Spleen (tissue), 11 donors: ENCODE data around the gene GRK5. TPM values are rescaled to one million over a fixed set of nuclear protein-coding genes. Genes with fewer than 3 reads are reported as not detected.
A peak's percentile ranks its signal among the peaks of the same experiment; 100 is the strongest.

Experiments used
- DNase-seq: peaks from one replicate; pipeline ENCODE4 v3.0.0-alpha.2; 2020
- H3K27ac ChIP-seq, 8 donors: fragments of 200-600 bp; sonication (generic) in 7 of 8; 1 replicate in 4 of 8; 2 replicates in 4 of 8; pipeline versions ENCODE4 v1.5.0 to v1.8.0; 2016 to 2021; ENCODE audit warnings: inconsistent platforms in 4 of 8, mild to moderate bottlenecking in 4 of 8, moderate library complexity in 1 of 8
- H3K27me3 ChIP-seq, 7 donors: fragments of 200-600 bp; sonication (generic) in 6 of 7; replicated peaks in 1 of 7; 1 replicate in 4 of 7; 2 replicates in 3 of 7; pipeline versions ENCODE4 v1.5.0 to v1.8.0; 2016 to 2021; ENCODE audit warnings: inconsistent platforms in 3 of 7, mild to moderate bottlenecking in 1 of 7
- H3K36me3 ChIP-seq, 6 donors: fragments of 200-600 bp; sonication (generic) in 5 of 6; 1 replicate in 4 of 6; 2 replicates in 2 of 6; pipeline versions ENCODE4 v1.5.0 to v1.8.0; 2016 to 2021; ENCODE audit warnings: inconsistent platforms in 2 of 6
- H3K4me1 ChIP-seq, 6 donors: fragments of 200-600 bp; sonication (generic) in 5 of 6; 1 replicate in 3 of 6; 2 replicates in 3 of 6; pipeline versions ENCODE4 v1.5.0 to v1.8.0; 2016 to 2021; ENCODE audit warnings: inconsistent platforms in 3 of 6
- H3K4me3 ChIP-seq, 8 donors: fragments of 200-600 bp; sonication (generic) in 7 of 8; 1 replicate in 4 of 8; 2 replicates in 4 of 8; pipeline versions ENCODE4 v1.5.0 to v1.8.0; 2016 to 2021; ENCODE audit warnings: inconsistent platforms in 4 of 8, mild to moderate bottlenecking in 4 of 8, moderate library complexity in 2 of 8
- H3K9me3 ChIP-seq, 8 donors: fragments of 200-600 bp; sonication (generic) in 7 of 8; 1 replicate in 4 of 8; 2 replicates in 4 of 8; pipeline versions ENCODE4 v1.5.0 to v1.8.0; 2016 to 2021; ENCODE audit warnings: inconsistent platforms in 4 of 8
- POLR2A ChIP-seq, 3 donors: fragments of 450-650 bp; IDR thresholded peaks; one replicate each; pipeline ENCODE4 v1.5.1; 2017; ENCODE audit warnings: antibody characterized with exemption in 3 of 3, mild to moderate bottlenecking in 1 of 3
- POLR2AphosphoS5 ChIP-seq, 3 donors: sonication (generic); formaldehyde crosslinking; IDR thresholded peaks; one replicate each; pipeline ENCODE4 v1.5.1; 2017; ENCODE audit warnings: antibody characterized with exemption in 3 of 3
- WGBS, 5 donors: extraction: QIAGEN DNeasy Blood & Tissue Kit in 3 of 5; methylation state at CpG; one replicate each; pipeline versions ENCODE4 v1.1.5 to v1.1.7; 2013 to 2018; 5-methylcytosine and 5-hydroxymethylcytosine counted together
- intact Hi-C: fragments of 100-400 bp; cut with DNase I; formaldehyde crosslinking; loops from one replicate; pipeline ENCODE4 v1.15.0; 2023; ENCODE audit warnings: low total_unique reads
- polyA plus RNA-seq, 3 donors: library from polyadenylated mRNA; stranded (reverse); fragments of 200-250 nt; gene quantifications; one replicate each; pipeline ENCODE4 v1.2.1, GENCODE V29; 2013
- total RNA-seq, 7 donors: library from RNA; depleted of rRNA in 3 of 7; stranded (reverse); fragments of >200 nt in 3 of 7; fragmentation: NEBNext Ultra II Directional in 4 of 7; extraction: Animal tissue kit (Norgen Biotek cat#: 25700) in 4 of 7; gene quantifications; one replicate each; pipeline versions ENCODE4 v1.1.0 to v1.2.1, GENCODE V29; 2016 to 2021
- TF ChIP-seq, protein P1 (sequence below), 11 experiments: fragments of 200-600 bp in 7 of 11; fragments of 450-650 bp in 4 of 11; sonication (generic) in 4 of 11; IDR thresholded peaks in 8 of 11; conservative IDR thresholded peaks in 3 of 11; 1 replicate in 7 of 11; 2 replicates in 4 of 11; pipeline versions ENCODE4 v1.4.0 to v1.8.0; 2016 to 2021; ENCODE audit warnings: antibody characterized with exemption in 11 of 11, inconsistent platforms in 4 of 11, mild to moderate bottlenecking in 1 of 11
- donor health status: healthy with polysubstance abuse.
- donor health status: DM: no; HTN: no; CAD: no; lungs with moderate emphysema.
- donor health status: DM: no; HTN: no; CAD: no.
- donor health status: Bipolar disorder and iron deficiency.
- donor health status: healthy.
- donor health status: DM: no; HTN: no; CAD: no.
- donor health status: DM: yes; HTN: yes; CAD: no.

The GRK5 gene
- total and polyA plus RNA-seq, 10 donors, result 15.5 to 85.2 (median 52.1) TPM

DNA sequence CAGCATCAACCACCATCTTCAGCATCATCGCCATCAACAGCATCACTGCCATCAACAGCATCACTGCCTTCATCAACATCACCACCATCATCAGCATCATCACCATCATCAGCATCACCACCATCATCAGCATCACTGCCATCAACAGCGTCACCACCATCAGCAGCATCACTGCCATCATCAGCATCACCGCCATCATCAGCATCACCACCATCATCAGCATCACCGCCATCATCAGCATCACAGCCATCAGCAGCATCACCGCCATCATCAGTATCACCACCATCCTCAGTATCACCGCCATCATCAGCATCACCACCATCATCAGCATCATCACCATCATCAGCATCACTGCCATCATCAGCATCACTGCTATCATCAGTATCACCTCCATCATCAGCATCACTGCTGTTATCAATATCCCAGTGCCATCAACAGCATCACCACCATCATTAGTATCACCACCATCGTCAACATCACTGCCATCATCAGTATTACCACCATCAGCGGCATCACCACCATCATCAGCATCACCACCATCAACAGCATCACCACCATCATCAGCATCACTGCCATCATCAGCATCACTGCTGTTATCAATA lies 220.0 kb downstream of the GRK5 start:
- Histone ChIP-seq H3K27me3 (no peaks in the 10 kb centered on the region), H3K9me3 (no peaks in the 10 kb centered on the region), H3K4me3 (no peak overlapping the region), H3K36me3 (peaks cover 2 to 100% (median 60%) of the 10 kb centered on the region in 6 donors), H3K27ac (no peak overlapping the region), H3K4me1 (peaks cover 0 to 6% (median 0%) of the 10 kb centered on the region in 6 donors)
- 72 to 99% (median 97%) methylated on average over 8 of the region's 8 CpGs for WGBS, 5 donors
- DNase-seq, result no peak
- TF ChIP-seq POLR2AphosphoS5 (IDR thresholded peaks at IDR 0.05), result no peak
- no peak for TF ChIP-seq POLR2A (IDR thresholded peaks at IDR 0.05)
- TF ChIP-seq, protein P1, sequence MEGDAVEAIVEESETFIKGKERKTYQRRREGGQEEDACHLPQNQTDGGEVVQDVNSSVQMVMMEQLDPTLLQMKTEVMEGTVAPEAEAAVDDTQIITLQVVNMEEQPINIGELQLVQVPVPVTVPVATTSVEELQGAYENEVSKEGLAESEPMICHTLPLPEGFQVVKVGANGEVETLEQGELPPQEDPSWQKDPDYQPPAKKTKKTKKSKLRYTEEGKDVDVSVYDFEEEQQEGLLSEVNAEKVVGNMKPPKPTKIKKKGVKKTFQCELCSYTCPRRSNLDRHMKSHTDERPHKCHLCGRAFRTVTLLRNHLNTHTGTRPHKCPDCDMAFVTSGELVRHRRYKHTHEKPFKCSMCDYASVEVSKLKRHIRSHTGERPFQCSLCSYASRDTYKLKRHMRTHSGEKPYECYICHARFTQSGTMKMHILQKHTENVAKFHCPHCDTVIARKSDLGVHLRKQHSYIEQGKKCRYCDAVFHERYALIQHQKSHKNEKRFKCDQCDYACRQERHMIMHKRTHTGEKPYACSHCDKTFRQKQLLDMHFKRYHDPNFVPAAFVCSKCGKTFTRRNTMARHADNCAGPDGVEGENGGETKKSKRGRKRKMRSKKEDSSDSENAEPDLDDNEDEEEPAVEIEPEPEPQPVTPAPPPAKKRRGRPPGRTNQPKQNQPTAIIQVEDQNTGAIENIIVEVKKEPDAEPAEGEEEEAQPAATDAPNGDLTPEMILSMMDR (IDR thresholded peaks at IDR 0.05 in 8 of 11, conservative IDR thresholded peaks at IDR 0.05 in 3 of 11), result no peak
- intact Hi-C loops, result no loop called here

DNA sequence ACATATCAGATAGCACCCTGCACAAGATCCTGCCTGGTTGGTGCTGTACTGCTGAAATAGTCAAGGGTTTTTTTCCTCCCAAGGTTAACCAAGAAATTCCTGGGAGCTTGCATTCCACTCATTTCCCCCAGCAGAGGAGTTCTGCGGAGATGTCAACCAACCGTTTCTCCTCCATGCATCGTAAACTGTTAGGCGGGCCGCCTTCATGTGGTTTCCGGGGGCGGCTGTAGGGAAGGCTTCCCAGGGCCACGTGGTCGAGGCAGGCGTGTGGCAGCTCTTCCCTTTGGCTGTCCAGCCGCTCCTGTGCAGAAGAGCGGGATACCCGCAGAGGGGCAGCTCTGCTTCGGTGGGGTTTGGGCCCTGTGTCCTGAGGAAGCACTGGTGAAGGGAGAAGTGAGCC lies 221.4 kb downstream of the GRK5 start:
- peaks cover 0 to 4% (median 0%) of the 10 kb centered on the region in 6 donors for H3K4me1 ChIP-seq
- peaks cover 0 to 4% (median 0%) of the 10 kb centered on the region in 8 donors for H3K9me3 ChIP-seq
- intact Hi-C loops, result no loop called here
- H3K27me3 ChIP-seq, result no peaks in the 10 kb centered on the region
- no peak overlapping the region for H3K27ac ChIP-seq
- WGBS, 5 donors, result 57 to 85% (median 77%) methylated on average over 7 to 14 of the region's 14 CpGs
- TF ChIP-seq POLR2AphosphoS5 (IDR thresholded peaks at IDR 0.05) (peak in 1 of 3 donors; percentile 21), POLR2A (IDR thresholded peaks at IDR 0.05) (no peak)
- H3K36me3 ChIP-seq, result peaks cover 2 to 100% (median 59%) of the 10 kb centered on the region in 6 donors
- DNase-seq, result no peak
- H3K4me3 ChIP-seq, result no peak overlapping the region

DNA sequence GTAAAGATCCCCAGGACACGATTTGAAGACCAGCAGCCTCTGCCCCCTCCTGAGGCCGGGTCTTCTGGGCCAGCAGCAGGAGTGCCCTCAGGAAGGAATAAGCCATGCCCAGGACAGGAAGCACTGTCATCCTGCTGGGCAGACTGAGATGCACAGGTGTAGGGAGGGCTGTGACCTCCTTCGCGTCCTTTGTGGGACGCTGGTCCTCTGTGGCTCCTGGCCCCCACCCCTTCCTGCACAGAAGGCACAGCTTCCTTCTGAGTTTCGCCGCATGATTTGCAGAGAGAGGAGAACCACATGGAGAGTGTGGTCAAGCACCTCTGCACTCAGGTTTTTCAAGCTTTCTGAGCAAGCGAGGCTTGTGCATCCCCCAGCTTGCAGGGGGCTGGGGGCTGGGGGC lies 222.4 kb downstream of the GRK5 start:
- intact Hi-C loops, result no loop called here
- WGBS, 5 donors, result 46 to 54% (median 49%) methylated on average over 8 of the region's 8 CpGs

DNA sequence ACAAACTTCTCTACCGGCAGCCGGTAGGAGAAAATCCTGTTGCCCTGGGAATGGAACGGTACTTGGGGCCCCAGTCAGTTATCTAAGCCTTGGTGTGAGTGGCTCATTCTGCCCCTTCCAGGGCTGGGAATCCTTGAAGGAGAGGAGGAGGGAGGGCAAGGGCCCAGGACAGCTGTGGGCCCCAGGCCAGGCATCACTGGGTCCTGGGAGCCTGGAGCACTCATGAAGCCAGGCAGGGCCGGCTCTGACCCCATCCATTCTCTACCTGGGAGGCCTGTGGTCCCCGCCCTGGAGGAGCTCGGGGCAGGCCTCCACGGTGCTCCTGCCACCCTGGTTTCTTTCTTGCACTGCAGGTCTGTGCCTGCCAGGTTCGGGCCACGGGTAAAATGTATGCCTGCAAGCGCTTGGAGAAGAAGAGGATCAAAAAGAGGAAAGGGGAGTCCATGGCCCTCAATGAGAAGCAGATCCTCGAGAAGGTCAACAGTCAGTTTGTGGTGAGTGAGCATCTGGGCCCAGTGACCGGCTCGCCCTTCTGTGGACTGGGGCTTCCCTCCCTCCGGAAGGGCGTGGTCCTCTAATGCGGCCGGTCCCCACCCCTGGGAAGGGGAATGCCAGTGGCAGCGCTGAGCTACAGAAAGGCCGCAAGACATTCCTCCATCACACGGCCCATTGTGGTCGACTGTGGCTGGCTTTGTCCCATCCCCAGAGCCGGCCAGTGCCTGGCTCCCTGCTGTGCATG lies 223.8 kb downstream of the GRK5 start:
- H3K9me3 ChIP-seq, result peaks cover 0 to 14% (median 0%) of the 10 kb centered on the region in 8 donors
- 85 to 95% (median 89%) methylated on average over 20 to 22 of the region's 22 CpGs for WGBS, 5 donors
- H3K4me3 ChIP-seq, result no peak overlapping the region
- H3K27me3 ChIP-seq, result no peaks in the 10 kb centered on the region
- no peak for DNase-seq
- H3K27ac ChIP-seq, result no peak overlapping the region
- H3K4me1 ChIP-seq, result peaks cover 0 to 4% (median 0%) of the 10 kb centered on the region in 6 donors
- peak in 1 of 3 donors; percentile 17 for TF ChIP-seq POLR2AphosphoS5 (IDR thresholded peaks at IDR 0.05)
- no peak for TF ChIP-seq POLR2A (IDR thresholded peaks at IDR 0.05)
- TF ChIP-seq, protein P1 (IDR thresholded peaks at IDR 0.05 in 8 of 11, conservative IDR thresholded peaks at IDR 0.05 in 3 of 11), result no peak
- intact Hi-C loops, result no loop called here
- H3K36me3 ChIP-seq, result peaks cover 2 to 100% (median 61%) of the 10 kb centered on the region in 6 donors

More for the DNA sequence above, 222.4 kb downstream of the GRK5 start:
- H3K27me3 ChIP-seq, result no peaks in the 10 kb centered on the region
- peaks cover 0 to 10% (median 0%) of the 10 kb centered on the region in 8 donors for H3K9me3 ChIP-seq
- H3K4me3 ChIP-seq, result no peak overlapping the region
- DNase-seq, result no peak
- peaks cover 2 to 100% (median 64%) of the 10 kb centered on the region in 6 donors for H3K36me3 ChIP-seq
- peaks cover 0 to 4% (median 0%) of the 10 kb centered on the region in 6 donors for H3K4me1 ChIP-seq
- TF ChIP-seq POLR2A (IDR thresholded peaks at IDR 0.05) (no peak), POLR2AphosphoS5 (IDR thresholded peaks at IDR 0.05) (peak in 1 of 3 donors; percentile 16)
- H3K27ac ChIP-seq, result no peak overlapping the region

DNA sequence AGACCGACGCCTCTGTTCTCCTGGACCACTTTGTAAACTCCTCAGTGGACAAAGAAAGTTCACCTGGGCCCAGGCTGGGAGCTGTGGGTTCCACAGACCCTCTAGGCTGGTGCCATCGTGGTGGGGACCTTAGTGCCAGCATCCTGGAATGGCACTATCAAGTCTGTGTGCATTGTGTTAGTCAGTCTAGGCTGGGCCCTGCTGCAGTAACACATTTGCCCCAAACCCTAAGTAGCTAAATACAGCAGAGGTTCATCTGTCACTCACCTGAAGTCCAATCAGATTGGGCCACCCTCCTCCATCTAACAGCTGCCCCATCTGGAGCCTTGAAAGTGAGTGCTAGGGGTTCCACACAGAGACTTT lies 224.4 kb downstream of the GRK5 start:
- H3K27me3 ChIP-seq, result no peaks in the 10 kb centered on the region
- TF ChIP-seq POLR2A (IDR thresholded peaks at IDR 0.05), result no peak
- no peak for TF ChIP-seq POLR2AphosphoS5 (IDR thresholded peaks at IDR 0.05)
- TF ChIP-seq, protein P1 (IDR thresholded peaks at IDR 0.05 in 8 of 11, conservative IDR thresholded peaks at IDR 0.05 in 3 of 11), result no peak
- WGBS, 5 donors, result 94 to 99% (median 97%) methylated on average over 3 of the region's 3 CpGs; no CpG with 5 or more reads in 1 of the 5 donors
- H3K4me1 ChIP-seq, result peaks cover 0 to 4% (median 0%) of the 10 kb centered on the region in 6 donors
- H3K9me3 ChIP-seq, result peaks cover 0 to 14% (median 0%) of the 10 kb centered on the region in 8 donors
- H3K27ac ChIP-seq, result no peak overlapping the region
- intact Hi-C loops, result no loop called here
- peaks cover 2 to 100% (median 61%) of the 10 kb centered on the region in 6 donors for H3K36me3 ChIP-seq
- H3K4me3 ChIP-seq, result no peak overlapping the region
- DNase-seq, result no peak
